ENCODE results near the gene COL19A1.
"Not testable (repeated sequence)": the region's sequence is repeated elsewhere in the genome, so short reads cannot be mapped to it uniquely, and the experiment has no call there.

The COL19A1 gene

DNA sequence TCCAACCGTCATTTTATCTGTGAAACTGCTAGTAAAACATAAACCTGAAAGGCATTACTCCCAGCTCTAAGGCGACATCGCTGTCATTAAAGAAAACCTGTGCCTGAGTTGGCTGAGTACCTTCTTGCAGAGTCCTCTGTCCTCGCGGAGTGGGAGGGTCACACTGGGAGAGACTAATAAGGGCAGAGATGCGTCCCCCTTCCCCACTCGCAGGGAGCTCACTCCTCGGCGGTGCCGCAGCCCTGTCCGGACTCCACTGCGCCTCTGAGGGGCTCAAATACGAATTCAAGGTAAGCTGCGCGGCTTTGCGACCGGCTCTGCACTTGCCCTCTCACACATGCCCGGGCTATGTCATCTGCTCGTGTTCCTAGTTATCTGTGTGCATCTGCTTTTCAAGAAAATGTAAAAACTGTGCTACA is at the start of gene COL19A1:
COL19A1 (plus strand) TSS at position 206 of the 419 bp plus-strand sequence. CDS start 13,012 bp downstream, outside the sequence.
- peak; percentile 59 for DNase-seq (ENCODE audit: low spot score)

DNA sequence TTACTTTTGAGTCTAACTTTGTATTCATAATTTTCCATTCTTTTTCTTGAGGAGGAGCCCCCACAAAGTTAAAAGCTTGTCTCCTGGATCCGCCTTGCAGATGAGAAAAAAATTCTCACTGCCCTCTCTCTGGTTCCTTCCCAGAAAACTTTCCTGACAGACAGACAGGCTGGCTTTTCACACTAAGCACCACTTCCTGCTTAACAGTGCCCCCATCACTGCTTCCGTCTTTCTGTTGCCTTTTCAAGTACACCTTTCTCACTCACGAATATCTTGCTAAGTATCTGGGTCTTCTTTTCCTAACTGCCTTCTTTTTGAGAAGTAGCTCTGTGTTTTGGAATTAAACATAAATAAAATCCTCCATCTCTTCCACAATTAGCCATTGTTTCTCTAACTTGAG is 49.8 kb upstream of the COL19A1 start:
- TF ChIP-seq, protein P1, sequence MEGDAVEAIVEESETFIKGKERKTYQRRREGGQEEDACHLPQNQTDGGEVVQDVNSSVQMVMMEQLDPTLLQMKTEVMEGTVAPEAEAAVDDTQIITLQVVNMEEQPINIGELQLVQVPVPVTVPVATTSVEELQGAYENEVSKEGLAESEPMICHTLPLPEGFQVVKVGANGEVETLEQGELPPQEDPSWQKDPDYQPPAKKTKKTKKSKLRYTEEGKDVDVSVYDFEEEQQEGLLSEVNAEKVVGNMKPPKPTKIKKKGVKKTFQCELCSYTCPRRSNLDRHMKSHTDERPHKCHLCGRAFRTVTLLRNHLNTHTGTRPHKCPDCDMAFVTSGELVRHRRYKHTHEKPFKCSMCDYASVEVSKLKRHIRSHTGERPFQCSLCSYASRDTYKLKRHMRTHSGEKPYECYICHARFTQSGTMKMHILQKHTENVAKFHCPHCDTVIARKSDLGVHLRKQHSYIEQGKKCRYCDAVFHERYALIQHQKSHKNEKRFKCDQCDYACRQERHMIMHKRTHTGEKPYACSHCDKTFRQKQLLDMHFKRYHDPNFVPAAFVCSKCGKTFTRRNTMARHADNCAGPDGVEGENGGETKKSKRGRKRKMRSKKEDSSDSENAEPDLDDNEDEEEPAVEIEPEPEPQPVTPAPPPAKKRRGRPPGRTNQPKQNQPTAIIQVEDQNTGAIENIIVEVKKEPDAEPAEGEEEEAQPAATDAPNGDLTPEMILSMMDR (IDR thresholded peaks at IDR 0.05; ENCODE audit: extremely low read depth, missing control alignments): no peak
- no peak for DNase-seq (ENCODE audit: low spot score)

More for the DNA sequence above, at the start of gene COL19A1:
- TF ChIP-seq, protein P1 (IDR thresholded peaks at IDR 0.05; ENCODE audit: extremely low read depth, missing control alignments): no peak

DNA sequence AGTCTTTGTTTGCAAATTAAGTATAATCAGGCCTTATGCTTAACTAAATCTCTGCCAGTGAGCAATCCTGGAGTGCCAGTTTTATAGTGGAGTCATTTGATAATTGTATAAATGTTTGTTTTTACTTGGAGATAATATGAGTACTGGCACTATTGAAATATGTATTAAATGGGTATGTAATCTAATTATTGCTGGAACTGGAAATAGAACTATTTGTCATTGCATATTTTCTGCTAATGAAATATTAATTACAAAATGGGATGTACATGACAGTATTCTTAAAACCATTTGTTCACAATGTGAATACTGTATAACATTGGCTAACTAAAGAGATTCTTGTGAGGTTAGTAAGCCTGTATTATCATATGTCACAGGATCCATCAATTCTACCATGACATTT is 49.0 kb upstream of the COL19A1 start:
- no peak for DNase-seq (ENCODE audit: low spot score)
- TF ChIP-seq, protein P1 (IDR thresholded peaks at IDR 0.05; ENCODE audit: extremely low read depth, missing control alignments): no peak

DNA sequence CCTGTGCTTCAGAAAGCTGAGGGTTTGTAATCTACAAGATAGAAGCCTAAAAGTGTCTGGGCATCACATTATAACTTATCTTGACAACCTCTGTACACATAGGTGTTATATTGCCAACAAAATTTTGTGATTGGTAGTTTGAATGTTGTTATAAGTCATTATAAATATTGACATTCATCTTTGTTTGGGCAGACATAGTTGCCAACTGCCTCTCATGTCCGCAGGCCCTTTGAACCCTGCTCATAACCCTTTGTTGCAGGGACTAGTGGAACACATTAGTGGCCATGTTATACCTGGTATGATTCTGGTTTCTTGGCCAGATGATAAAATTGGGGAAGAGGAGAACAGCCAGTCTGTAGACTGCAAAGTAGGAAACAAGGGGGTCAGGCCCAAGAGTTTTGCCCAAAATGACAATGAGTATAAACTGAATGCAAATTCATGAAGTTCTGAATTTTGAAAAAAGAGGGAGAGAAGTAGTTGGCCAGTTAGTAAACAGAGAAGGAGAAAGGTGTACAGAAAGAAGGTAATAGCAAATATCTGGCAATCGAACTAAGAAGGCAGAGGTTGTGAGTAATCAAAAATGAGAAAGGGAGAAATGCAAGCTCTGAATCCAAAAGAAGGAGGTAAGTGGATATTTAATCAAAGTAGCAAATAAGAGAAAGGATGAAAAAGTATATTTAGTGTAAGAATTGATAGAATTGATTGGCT is 48.0 kb upstream of the COL19A1 start:
- TF ChIP-seq, protein P1 (IDR thresholded peaks at IDR 0.05; ENCODE audit: extremely low read depth, missing control alignments): no peak
- no peak for DNase-seq (ENCODE audit: low spot score)

DNA sequence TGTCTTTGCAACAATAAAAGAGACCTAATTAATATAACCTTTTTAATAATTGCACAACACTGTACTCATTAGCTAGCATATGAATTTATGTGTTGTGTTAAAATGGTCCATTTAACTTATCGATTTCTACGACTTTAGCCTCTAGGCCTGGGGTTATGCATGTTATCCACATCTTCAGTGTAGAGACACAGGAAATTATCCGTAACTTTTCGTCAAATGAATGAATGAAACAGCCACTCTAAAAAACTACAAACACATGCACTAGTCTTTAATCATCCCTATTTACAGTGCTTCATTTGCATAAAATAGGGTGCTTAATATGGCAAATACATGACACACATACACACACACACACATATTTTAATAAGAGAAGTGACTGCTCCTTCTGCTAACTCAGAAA is 47.2 kb upstream of the COL19A1 start:
- DNase-seq (ENCODE audit: low spot score): no peak
- TF ChIP-seq, protein P1 (IDR thresholded peaks at IDR 0.05; ENCODE audit: extremely low read depth, missing control alignments): no peak

DNA sequence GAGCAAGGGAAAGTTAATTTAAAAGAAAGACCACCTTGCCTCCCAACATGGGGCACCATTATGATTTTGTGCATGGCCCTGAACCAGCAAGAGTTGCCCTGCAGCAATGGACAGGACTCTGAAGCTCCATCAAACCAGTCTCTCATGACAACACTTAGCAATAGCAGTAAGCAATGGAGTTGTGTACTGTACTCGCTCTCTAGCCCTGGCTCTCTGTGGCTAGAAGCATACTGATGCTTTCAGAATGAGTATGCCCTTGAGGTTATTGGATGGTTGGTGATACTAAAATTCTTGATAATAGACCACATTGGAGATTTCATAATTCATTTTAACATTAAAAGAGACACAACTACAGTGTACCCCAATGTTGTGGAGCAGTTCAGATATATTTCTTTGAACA is 46.3 kb upstream of the COL19A1 start:
- no peak for DNase-seq (ENCODE audit: low spot score)
- TF ChIP-seq, protein P1 (IDR thresholded peaks at IDR 0.05; ENCODE audit: extremely low read depth, missing control alignments): no peak

DNA sequence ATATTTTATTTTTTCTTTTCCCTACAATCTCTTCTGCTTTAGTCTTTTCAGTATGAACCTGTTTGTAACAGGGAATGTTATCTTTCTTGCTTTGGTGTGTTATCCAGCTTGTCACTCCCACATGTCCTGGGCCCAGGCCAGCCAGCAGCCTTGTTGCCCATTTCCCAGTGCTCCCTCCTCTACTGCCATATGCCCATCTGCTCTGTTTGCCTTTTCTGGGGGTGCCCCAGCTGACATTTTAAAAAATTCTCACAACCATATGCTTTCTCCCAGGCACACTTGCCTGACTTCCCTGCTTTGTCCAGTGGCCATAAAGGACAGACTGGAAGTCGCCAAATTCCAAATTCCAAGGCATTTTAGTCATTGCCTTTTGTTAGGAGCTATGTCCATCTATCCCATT is 45.9 kb upstream of the COL19A1 start:
- TF ChIP-seq, protein P1 (IDR thresholded peaks at IDR 0.05; ENCODE audit: extremely low read depth, missing control alignments): no peak
- no peak for DNase-seq (ENCODE audit: low spot score)

DNA sequence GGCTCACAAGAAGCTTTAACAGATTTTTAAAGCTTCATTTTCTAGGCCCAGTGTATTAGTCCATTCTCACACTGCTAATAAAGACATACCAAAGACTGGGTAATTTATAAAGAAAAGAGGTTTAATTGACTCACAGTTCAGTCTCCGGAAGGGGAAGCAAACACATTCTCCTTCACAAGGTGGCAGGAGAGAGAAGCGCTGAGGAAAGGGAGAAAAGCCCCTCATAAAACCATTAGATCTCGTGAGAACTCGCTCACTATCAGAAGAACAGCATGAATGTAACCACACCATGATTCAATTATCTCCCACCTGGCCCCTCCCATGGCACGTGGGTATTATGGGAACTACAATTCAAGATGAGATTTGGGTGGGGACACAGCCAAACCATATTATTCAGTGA is 42.0 kb upstream of the COL19A1 start:
- DNase-seq (ENCODE audit: low spot score): not testable (repeated sequence)
